Peyer's patch (tissue), 4 donors: ENCODE data around the gene KCNK1.

Source experiments
- CTCF ChIP-seq, 6 experiments: fragments of 450-650 bp in 4 of 6; fragments of 200-600 bp in 2 of 6; sonication (generic) in 1 of 6; IDR thresholded peaks; one replicate each; pipeline ENCODE4 v1.5.1; 2017 to 2019; ENCODE audit warnings: antibody characterized with exemption in 6 of 6, mild to moderate bottlenecking in 3 of 6, moderate library complexity in 1 of 6
- POLR2A ChIP-seq, 2 donors: fragments of 450-650 bp; IDR thresholded peaks; one replicate each; pipeline ENCODE4 v1.5.1; 2017; ENCODE audit warnings: antibody characterized with exemption in 2 of 2, mild to moderate bottlenecking in 2 of 2, moderate library complexity in 2 of 2

GRCh38 chr1:233608988-233609387 lies 4.9 kb upstream of the KCNK1 start:
- TF ChIP-seq CTCF (IDR thresholded peaks at IDR 0.05), result no peak
- no peak for TF ChIP-seq POLR2A (IDR thresholded peaks at IDR 0.05)
